Measurements from ENCODE around the gene MSMB. TPM values are rescaled to one million over a fixed set of nuclear protein-coding genes. Genes with fewer than 3 reads are reported as not detected.
A peak's percentile ranks its signal among the peaks of the same experiment; 100 is the strongest.

MSMB gene
- total and polyA plus RNA-seq, 9 of the 15 experiments (the other 6 are each of a cell fraction or from before 2014, with no cell fraction given), result 0.21 to 0.60 TPM; not detected in 7

DNA sequence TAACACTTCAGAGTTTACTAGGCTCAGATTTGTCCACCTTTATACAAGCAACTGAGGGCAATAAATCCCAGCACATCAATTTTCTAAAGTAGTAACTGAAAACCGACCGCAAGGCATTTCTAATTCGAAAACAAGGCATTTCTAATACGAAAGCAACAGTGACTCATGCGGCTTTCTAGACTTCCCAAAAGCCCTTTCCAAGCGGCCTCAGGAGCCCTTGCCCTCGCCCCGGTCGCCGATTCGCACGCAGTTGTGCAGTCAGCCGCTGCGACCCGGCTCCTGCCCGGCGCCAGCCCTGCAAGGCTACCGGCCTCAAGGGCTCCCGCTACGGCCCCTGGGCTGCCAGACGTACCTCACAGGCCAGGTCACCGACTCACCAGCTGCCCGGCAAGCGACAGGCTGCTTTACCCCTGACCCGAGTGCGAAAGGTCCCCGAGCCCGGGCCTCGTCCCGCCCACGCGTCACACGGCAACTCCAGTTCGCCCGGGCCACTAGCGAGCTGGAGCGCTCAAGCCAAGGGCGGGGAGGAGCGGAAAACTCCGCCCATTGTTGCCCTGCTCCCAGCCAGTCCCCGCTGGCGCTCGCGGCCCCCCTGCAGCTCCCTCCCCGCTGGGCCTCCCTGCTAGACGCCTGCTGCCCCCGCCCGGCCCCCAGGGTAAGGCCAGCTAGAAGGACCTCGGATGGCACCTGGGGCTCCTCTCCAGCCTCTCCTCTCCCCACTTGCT is 22.9 kb downstream of the MSMB start (continued):
- TF ChIP-seq HEY1 (CRISPR knock-in tag; IDR thresholded peaks at IDR 0.05; ENCODE audit: borderline replicate concordance) (no peak), RFX5 (IDR thresholded peaks at IDR 0.05; ENCODE audit: low read depth, low read length) (no peak), BRD9 (IDR thresholded peaks at IDR 0.05; ENCODE audit: low read depth, partially characterized antibody) (no peak), ARID3B (CRISPR knock-in tag; IDR thresholded peaks at IDR 0.05; ENCODE audit: borderline replicate concordance) (no peak), KDM4B (IDR thresholded peaks at IDR 0.05; ENCODE audit: borderline replicate concordance in 2 of 2, low read depth in 1 of 2) (peak in 1 of 2 experiments; percentile 95; a peak in 2 of 4 replicates), KAT7 (CRISPR knock-in tag; IDR thresholded peaks at IDR 0.05; ENCODE audit: borderline replicate concordance) (peak; percentile 93), SREBF1 (IDR thresholded peaks at IDR 0.05; ENCODE audit: borderline replicate concordance, low read depth, low read length) (no peak), L3MBTL2 (IDR thresholded peaks at IDR 0.05) (peak; percentile 90), CC2D1A (IDR thresholded peaks at IDR 0.05) (0 out of 2 replicates have a peak, but pooled peaks have one; percentile 13), SMARCA4 (IDR thresholded peaks at IDR 0.05) (0 out of 2 replicates have a peak, but pooled peaks have one; percentile 22), PURB (CRISPR knock-in tag; IDR thresholded peaks at IDR 0.05; ENCODE audit: low read depth) (no peak), RHOXF2B (CRISPR knock-in tag; conservative IDR thresholded peaks at IDR 0.05) (no peak), RBM22 (IDR thresholded peaks at IDR 0.05; ENCODE audit: low read depth, low read length, poor library complexity, severe bottlenecking) (no peak), ZNF699 (CRISPR knock-in tag; IDR thresholded peaks at IDR 0.05; ENCODE audit: insufficient replicate concordance) (no peak), EHMT2 (IDR thresholded peaks at IDR 0.05) (no peak), FOXJ3 (CRISPR knock-in tag; IDR thresholded peaks at IDR 0.05) (no peak), MTA1 (IDR thresholded peaks at IDR 0.05; ENCODE audit: borderline replicate concordance) (peak; percentile 80), FUS (optimal IDR thresholded peaks at IDR 0.05; ENCODE audit: low read depth, low read length) (no peak), NCOA2 (IDR thresholded peaks at IDR 0.05; ENCODE audit: partially characterized antibody in 2 of 2) (no peak), NR3C1 (CRISPR knock-in tag; IDR thresholded peaks at IDR 0.05) (0 out of 2 replicates have a peak, but pooled peaks have one; percentile 42), TARDBP (IDR thresholded peaks at IDR 0.05) (peak; percentile 45; the same call in 1 of the 2 replicates), ZNF75A (CRISPR knock-in tag; IDR thresholded peaks at IDR 0.05) (no peak), BDP1 (IDR thresholded peaks at IDR 0.05; ENCODE audit: insufficient read depth, insufficient read length) (no peak), STAT5B (CRISPR knock-in tag; IDR thresholded peaks at IDR 0.05) (no peak), PCBP1 (IDR thresholded peaks at IDR 0.05; ENCODE audit: low read depth, low read length, poor library complexity, severe bottlenecking) (peak; percentile 79), NR2C1 (IDR thresholded peaks at IDR 0.05) (peak; percentile 88), NR2C1 (tag; IDR thresholded peaks at IDR 0.05) (peak; percentile 91), FOXJ2 (tag; IDR thresholded peaks at IDR 0.05) (no peak), SRSF7 (optimal IDR thresholded peaks at IDR 0.05; ENCODE audit: low read depth, low read length) (no peak)
- TF ChIP-seq, protein P1, sequence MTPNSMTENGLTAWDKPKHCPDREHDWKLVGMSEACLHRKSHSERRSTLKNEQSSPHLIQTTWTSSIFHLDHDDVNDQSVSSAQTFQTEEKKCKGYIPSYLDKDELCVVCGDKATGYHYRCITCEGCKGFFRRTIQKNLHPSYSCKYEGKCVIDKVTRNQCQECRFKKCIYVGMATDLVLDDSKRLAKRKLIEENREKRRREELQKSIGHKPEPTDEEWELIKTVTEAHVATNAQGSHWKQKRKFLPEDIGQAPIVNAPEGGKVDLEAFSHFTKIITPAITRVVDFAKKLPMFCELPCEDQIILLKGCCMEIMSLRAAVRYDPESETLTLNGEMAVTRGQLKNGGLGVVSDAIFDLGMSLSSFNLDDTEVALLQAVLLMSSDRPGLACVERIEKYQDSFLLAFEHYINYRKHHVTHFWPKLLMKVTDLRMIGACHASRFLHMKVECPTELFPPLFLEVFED (CRISPR knock-in tag; conservative IDR thresholded peaks at IDR 0.05), result no peak
